ENCODE results near the gene MACROD2. TPM values are rescaled to one million over a fixed set of nuclear protein-coding genes. Genes with fewer than 3 reads are reported as not detected.
"Not testable (repeated sequence)": the region's sequence is repeated elsewhere in the genome, so short reads cannot be mapped to it uniquely, and the experiment has no call there.

MACROD2 gene
- total RNA-seq, 1 donor from 2014 or later: 78.2 TPM

- H3K27ac ChIP-seq: no peak overlapping the region
- intact Hi-C loops (cut with DNase I): no loop called here
Observed at GRCh38 chr20:15140286-15140685, 1145.0 kb downstream of the MACROD2 start.

GRCh38 chr20:15140940-15141339 is 1145.6 kb downstream of the MACROD2 start:
- H3K27me3 ChIP-seq; intact Hi-C loops (cut with DNase I); H3K4me1 ChIP-seq; DNase-seq; H3K4me3 ChIP-seq; H3K36me3 ChIP-seq; ATAC-seq; H3K27ac ChIP-seq; H3K9me3 ChIP-seq: not testable (repeated sequence)

More at GRCh38 chr20:15140286-15140685, 1145.0 kb downstream of the MACROD2 start:
- no peak for TF ChIP-seq CTCF (IDR thresholded peaks at IDR 0.05)
- Histone ChIP-seq H3K9me3 (no peaks in the 10 kb centered on the region), H3K36me3 (no peaks in the 10 kb centered on the region), H3K4me3 (no peak overlapping the region), H3K27me3 (no peaks in the 10 kb centered on the region), H3K4me1 (no peaks in the 10 kb centered on the region)
- ATAC-seq: no peak
- DNase-seq: no peak

- DNase-seq (no peak), ATAC-seq (no peak)
- H3K27me3 ChIP-seq: no peaks in the 10 kb centered on the region
- TF ChIP-seq CTCF (IDR thresholded peaks at IDR 0.05): no peak
- no peak overlapping the region for H3K27ac ChIP-seq
- intact Hi-C loops (cut with DNase I): no loop called here
- H3K36me3 ChIP-seq: no peaks in the 10 kb centered on the region
- H3K4me3 ChIP-seq: no peak overlapping the region
- H3K9me3 ChIP-seq: no peaks in the 10 kb centered on the region
- no peaks in the 10 kb centered on the region for H3K4me1 ChIP-seq
Observed at GRCh38 chr20:15141861-15142260, 1146.5 kb downstream of the MACROD2 start.

- intact Hi-C loops (cut with DNase I): no loop called here
- H3K27ac ChIP-seq: no peak overlapping the region
- no peak for DNase-seq
Observed at GRCh38 chr20:15143478-15143877, 1148.2 kb downstream of the MACROD2 start.

GRCh38 chr20:15144916-15145315 is 1149.6 kb downstream of the MACROD2 start:
- DNase-seq (no peak), ATAC-seq (no peak)
- Histone ChIP-seq H3K36me3 (no peaks in the 10 kb centered on the region), H3K27ac (no peak overlapping the region), H3K9me3 (no peaks in the 10 kb centered on the region), H3K27me3 (no peaks in the 10 kb centered on the region), H3K4me3 (no peak overlapping the region), H3K4me1 (no peaks in the 10 kb centered on the region)
- TF ChIP-seq CTCF (IDR thresholded peaks at IDR 0.05): no peak
- intact Hi-C loops (cut with DNase I): no loop called here

More at GRCh38 chr20:15143478-15143877, 1148.2 kb downstream of the MACROD2 start:
- no peak for ATAC-seq
- no peaks in the 10 kb centered on the region for H3K27me3 ChIP-seq
- no peaks in the 10 kb centered on the region for H3K4me1 ChIP-seq
- H3K36me3 ChIP-seq: no peaks in the 10 kb centered on the region
- TF ChIP-seq CTCF (IDR thresholded peaks at IDR 0.05): no peak
- H3K4me3 ChIP-seq: no peak overlapping the region
- no peaks in the 10 kb centered on the region for H3K9me3 ChIP-seq

GRCh38 chr20:15146948-15147347 is 1151.6 kb downstream of the MACROD2 start:
- no peak for TF ChIP-seq CTCF (IDR thresholded peaks at IDR 0.05)
- no peak for ATAC-seq
- intact Hi-C loops (cut with DNase I): no loop called here
- Histone ChIP-seq H3K27ac (no peak overlapping the region), H3K4me3 (no peak overlapping the region), H3K36me3 (no peaks in the 10 kb centered on the region), H3K9me3 (no peaks in the 10 kb centered on the region), H3K27me3 (no peaks in the 10 kb centered on the region), H3K4me1 (no peaks in the 10 kb centered on the region)
- no peak for DNase-seq

All from upper lobe of right lung (tissue), 1 donor.